ENCODE measurements around the gene SLCO4C1.

- TF ChIP-seq ISL1 (CRISPR knock-in tag; IDR thresholded peaks at IDR 0.05): no peak
- no peak for TF ChIP-seq ZNF70 (CRISPR knock-in tag; IDR thresholded peaks at IDR 0.05)
Measured at GRCh38 chr5:102278231-102278630, 17.9 kb downstream of the SLCO4C1 start.
